ENCODE results near the gene PTPN5. TPM values are rescaled to one million over a fixed set of nuclear protein-coding genes. Genes with fewer than 3 reads are reported as not detected.

Gene PTPN5
- total RNA-seq, 1 donor from 2014 or later = not detected

- no peak for DNase-seq (ENCODE audit: low read depth in 2 of 2)
These were observed 77.8 kb downstream of the PTPN5 start for GRCh38 chr11:18713646-18714442.

- no peak for DNase-seq (ENCODE audit: low read depth in 2 of 2)
These were observed 81.1 kb downstream of the PTPN5 start for GRCh38 chr11:18710545-18710944.

- DNase-seq (ENCODE audit: low read depth in 2 of 2) = no peak
These were observed 82.2 kb downstream of the PTPN5 start for GRCh38 chr11:18709414-18709813.

- no peak for DNase-seq (ENCODE audit: low read depth in 2 of 2)
These were observed 83.7 kb downstream of the PTPN5 start for GRCh38 chr11:18707811-18708340.

- DNase-seq (ENCODE audit: low read depth in 2 of 2) = peak; percentile 56 to 75
These were observed 85.0 kb downstream of the PTPN5 start for GRCh38 chr11:18706330-18707243.

DNA sequence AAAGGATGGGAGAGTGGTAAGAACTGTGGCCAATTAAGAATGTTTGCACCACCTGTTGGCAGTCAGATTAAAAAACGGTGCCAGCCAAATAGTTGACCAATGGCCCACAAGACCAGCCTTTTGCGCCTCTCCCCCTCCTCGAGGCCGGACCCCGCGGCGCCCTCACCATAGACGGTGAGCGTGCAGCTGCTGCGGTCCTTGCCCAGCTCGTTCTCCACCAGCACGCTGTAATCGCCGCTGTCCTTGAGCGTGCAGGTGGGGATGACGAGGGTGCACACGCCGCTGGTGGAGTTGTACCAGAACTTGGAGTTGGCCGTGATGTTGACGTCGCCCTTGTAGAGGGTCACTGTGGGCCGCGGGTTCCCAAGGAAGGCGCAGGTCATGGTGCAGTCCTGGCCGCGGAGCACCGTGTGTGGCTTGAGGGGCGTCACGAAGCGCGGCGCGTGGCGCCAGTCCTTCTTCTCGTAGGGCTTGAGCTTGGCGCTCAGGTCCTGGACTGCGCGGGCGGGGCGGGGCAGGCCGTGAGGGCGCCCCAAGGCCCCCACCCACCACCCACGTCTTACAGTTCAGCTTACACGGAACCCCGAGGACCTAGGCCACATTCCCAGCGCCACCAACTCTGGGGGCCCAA is 85.8 kb downstream of the PTPN5 start:
- DNase-seq (ENCODE audit: low read depth in 2 of 2) = peak; percentile 18 to 30

DNA sequence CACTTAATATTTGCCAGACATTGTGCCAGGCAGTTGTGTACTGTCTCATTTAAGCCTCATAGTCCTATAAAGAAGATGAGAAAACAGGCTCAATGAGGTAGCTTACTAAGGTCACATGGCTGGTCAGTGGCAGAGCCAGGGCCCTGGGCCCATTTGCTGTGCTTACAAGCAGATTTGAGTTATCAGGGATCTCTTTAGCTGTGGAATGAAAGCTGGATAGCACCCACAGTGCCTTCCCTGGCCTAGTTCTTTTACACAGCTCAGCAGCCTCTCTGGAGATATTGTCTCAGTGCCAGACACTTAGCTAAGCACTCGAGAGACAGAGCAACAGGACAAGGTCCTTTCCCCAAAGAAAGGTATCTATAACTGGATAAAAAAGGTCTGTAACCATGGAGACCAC is 86.9 kb downstream of the PTPN5 start:
- DNase-seq (ENCODE audit: low read depth in 2 of 2) = no peak

DNA sequence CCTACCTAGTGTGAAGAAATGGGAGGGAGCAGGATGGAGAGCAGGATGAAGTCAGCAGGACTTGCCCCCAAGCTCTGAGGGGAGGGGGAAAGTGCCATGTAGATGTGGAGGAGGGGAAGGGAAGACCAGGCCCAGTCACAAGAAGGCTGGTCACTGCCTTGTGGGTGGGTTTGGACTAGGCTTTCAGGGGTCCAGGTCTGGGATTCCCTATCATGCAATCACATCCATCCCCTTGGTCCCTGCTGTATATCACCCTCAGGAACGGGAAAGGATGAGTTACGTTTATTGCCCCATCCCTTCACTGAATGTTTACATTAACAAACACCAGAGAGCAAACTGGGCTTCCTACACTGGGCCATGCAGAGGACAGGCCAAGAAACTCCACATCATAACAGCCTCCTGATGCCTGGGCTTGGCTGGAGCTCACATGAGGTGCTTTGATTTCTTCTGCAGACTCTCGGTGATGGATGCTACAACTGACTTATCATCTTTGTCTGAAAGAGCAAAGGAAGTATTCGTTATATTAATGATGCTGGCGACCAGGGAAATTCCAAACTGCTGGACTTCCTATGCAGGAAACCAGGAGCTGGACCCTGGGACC is 87.5 kb downstream of the PTPN5 start:
- DNase-seq (ENCODE audit: low read depth in 2 of 2) = no peak

DNA sequence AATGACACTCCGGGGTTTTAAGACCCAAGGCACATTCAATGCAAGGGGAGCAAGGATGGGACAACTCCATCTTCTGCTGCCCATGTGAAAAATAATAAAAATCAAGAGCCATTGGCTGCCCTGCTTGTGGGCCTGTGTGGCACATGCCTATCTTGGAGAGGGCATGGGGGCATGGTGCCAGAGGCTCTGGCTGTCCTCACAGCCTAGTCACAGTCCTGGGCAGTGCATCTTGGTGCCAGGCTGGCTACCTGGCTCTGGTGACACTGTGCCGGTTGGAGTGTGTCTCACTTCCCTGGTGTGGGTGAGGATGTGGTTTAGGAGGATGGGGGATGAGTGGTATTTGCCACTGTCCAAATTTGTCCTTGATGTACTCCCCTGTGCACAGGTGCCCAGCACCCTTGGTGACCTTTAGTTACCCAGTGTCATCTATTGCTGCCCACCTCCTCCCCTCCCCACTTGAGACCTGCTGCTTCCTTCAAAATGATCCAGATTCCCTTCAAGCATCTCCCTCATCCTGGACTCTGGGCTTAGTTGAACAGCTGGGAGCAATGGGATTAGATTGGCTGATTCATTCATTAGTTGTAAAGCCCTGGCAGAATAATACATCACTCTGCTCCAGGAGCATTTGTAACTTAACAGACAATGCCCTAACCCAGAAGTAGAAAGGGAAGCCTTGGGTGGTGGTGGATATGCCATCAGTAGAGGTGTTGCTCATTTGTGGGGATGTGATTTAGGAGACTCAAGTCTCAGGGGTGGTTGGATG is 88.4 kb downstream of the PTPN5 start:
- no peak for DNase-seq (ENCODE audit: low read depth in 2 of 2)

DNA sequence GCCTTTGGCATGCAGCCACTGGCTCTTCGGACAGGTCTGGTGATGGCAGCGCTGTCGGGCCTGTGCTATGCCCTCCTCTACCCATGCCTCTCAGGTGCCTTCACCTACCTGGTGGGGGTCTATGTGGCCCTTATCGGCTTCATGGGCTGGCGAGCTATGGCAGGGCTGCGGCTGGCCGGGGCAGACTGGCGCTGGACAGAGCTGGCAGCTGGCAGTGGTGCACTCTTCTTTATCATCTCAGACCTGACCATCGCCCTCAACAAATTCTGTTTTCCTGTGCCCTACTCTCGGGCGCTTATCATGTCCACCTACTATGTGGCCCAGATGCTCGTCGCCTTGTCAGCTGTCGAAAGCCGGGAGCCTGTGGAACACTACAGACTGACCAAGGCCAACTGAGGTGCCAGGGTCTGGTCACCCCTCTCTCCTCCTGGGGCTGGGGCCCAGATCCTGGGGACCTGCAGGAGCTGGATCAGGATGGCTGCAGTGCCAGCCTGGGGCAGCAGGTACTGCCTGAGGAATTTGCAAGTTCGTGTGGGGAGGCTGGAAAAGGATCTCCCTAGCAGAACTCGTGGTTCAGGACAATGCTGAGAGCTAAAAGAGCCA is 89.9 kb downstream of the PTPN5 start:
- no peak for DNase-seq (ENCODE audit: low read depth in 2 of 2)

GRCh38 chr11:18700872-18701271 is 90.7 kb downstream of the PTPN5 start:
- no peak for DNase-seq (ENCODE audit: low read depth in 2 of 2)

DNA sequence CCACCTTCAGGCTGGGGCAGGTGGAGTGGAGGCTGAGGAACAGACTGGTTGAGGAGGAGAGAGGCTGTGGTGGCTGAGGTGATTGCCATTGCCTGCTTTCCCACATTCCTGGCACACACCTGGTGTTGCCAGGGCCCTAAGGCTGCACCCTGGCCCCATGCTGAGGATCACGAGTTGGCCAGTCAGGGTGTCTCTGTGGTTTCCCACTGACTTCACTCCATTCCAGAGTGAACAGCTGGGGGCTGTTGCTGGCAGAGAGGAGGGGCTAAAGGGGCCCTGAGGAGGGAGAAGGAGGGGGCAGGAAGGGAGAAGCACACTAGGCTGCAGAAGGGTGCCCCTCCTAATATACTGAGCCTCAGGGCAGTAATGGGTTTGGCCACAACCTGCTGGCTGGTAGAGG is 91.2 kb downstream of the PTPN5 start:
- no peak for DNase-seq (ENCODE audit: low read depth in 2 of 2)

DNA sequence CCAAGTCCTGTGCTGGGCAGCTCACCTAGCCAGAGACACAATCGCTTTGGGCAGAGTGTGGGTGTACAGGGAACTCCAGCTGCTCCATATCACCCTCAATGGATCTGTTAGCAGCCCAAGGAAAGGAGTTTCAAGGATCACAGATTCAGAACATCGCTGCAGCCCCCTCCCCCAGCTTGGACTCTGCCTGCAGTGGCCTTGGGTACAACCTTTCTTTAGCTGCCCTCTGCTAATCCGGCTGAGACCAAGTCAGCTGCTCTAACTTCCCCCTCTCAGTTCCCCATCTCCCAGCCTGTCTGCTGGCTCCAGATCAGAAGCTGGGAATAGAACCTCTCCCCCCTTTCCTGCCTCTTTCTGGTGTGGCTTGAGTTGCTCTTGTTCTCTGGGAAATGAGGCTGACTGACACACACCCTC is 91.7 kb downstream of the PTPN5 start:
- DNase-seq (ENCODE audit: low read depth in 2 of 2) = no peak

DNA sequence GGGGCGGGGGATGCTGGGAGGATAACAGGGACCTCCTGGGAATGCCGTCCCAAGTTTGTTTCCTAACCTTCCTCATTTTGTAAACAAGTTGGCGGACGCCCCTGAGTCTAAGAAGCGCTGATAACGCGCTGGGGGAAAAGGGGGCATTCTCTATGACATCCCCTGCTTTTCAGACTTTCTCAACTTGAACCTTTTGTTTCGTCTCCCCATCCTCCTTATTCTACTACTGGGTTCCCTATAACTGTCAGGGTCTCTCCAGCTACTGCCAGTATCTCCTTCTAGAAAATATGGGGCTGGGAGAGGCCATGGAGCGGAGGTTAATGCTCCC is 92.4 kb downstream of the PTPN5 start:
- no peak for DNase-seq (ENCODE audit: low read depth in 2 of 2)

- peak; percentile 83 to 87 for DNase-seq (ENCODE audit: low read depth in 2 of 2)
These were observed 93.0 kb downstream of the PTPN5 start, which contains the start of gene TMEM86A for GRCh38 chr11:18698341-18699268. Gene TMEM86A, plus strand, starts transcription at chr11:18698779. Its CDS starts 108 bp downstream, at chr11:18698887.

- peak in 1 of 2 donors; percentile 36 for DNase-seq (ENCODE audit: low read depth in 2 of 2)
These were observed 94.0 kb downstream of the PTPN5 start for GRCh38 chr11:18697576-18697975.

- peak in 1 of 2 donors; percentile 50 for DNase-seq (ENCODE audit: low read depth in 2 of 2)
These were observed 94.9 kb downstream of the PTPN5 start for GRCh38 chr11:18696638-18697225.

DNA sequence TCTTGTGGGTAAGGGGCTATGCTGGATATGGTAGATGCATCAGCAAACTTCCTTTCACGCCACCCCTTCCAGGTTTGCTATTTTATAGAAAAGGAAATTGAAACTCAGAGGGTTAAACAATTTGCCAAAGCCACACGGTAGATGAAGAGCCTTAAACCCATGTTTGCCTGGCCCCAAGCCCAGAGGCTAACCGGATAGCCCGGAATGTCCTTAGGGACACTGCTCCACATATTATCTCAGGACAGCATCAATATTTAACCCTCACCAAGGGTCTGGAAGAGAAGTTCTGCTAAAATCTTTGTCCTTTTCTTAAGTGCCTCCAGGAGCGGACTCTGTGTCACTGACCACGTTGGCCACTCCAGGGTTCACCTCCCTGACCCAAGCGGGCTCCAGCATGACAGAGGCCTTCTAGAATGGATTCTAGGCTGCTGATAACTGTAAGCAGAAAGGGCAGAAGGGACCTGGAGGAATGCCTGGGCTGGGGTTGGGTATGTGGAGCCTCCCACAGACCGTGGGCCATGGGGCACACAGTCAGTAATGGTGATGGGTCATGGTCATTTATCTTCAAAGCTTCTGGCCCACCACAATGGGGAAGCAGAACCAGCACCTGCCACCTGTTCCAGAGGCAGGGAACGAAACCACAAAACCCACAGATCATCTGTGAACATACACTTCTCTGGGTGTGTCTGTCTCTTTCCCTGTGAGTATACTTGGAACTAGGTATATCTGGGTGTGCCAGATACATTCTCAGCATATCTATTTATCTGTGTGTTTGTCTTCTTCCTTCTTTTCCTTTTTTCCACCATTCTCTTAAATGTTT is 98.4 kb downstream of the PTPN5 start:
- no peak for DNase-seq (ENCODE audit: low read depth in 2 of 2)

All from lung microvascular endothelial cell (primary cell).